Muscle layer of colon (tissue), 2 donors: Measurements from ENCODE around the gene FGD4.

Experiments
- H3K27ac ChIP-seq: one replicate; pipeline ENCODE4 v1.7.0; 2013; ENCODE audit warnings: low read depth, mild to moderate bottlenecking, low read length, moderate library complexity
- H3K27me3 ChIP-seq, 2 donors: one replicate each; pipeline ENCODE4 v1.7.0; 2013; ENCODE audit warnings: low read length in 2 of 2, mild to moderate bottlenecking in 2 of 2; ENCODE audit not compliant: insufficient read depth in 2 of 2, control insufficient read depth in 1 of 2
- H3K36me3 ChIP-seq: one replicate; pipeline ENCODE4 v1.7.0; 2013; ENCODE audit warnings: mild to moderate bottlenecking, low read length; ENCODE audit not compliant: insufficient read depth
- H3K4me1 ChIP-seq: one replicate; pipeline ENCODE4 v1.7.0; 2013; ENCODE audit warnings: mild to moderate bottlenecking, low read length; ENCODE audit not compliant: insufficient read depth
- H3K4me3 ChIP-seq, 2 donors: one replicate each; pipeline ENCODE4 v1.7.0; 2013; ENCODE audit warnings: low read length in 2 of 2, low read depth in 1 of 2, mild to moderate bottlenecking in 1 of 2, moderate library complexity in 1 of 2
- H3K9ac ChIP-seq: one replicate; pipeline ENCODE4 v1.7.0; 2013; ENCODE audit warnings: low read length
- H3K9me3 ChIP-seq: one replicate; pipeline ENCODE4 v1.7.0; 2013; ENCODE audit warnings: mild to moderate bottlenecking, low read length
- donor health status: abdominal sarcoma.
- donor health status: Adenocarcinoma of cecum.

Gene FGD4

GRCh38 chr12:32618115-32618514 is 218.8 kb downstream of the FGD4 start:
- Histone ChIP-seq H3K27me3 (no peaks in the 10 kb centered on the region), H3K4me3 (no peak overlapping the region), H3K36me3 (no peaks in the 10 kb centered on the region)

GRCh38 chr12:32627976-32628375 is 228.6 kb downstream of the FGD4 start:
- no peaks in the 10 kb centered on the region for H3K4me1 ChIP-seq
- H3K4me3 ChIP-seq, result no peak overlapping the region
- no peak overlapping the region for H3K9ac ChIP-seq
- no peaks in the 10 kb centered on the region for H3K27me3 ChIP-seq
- no peak overlapping the region for H3K27ac ChIP-seq
- H3K9me3 ChIP-seq, result no peaks in the 10 kb centered on the region
- H3K36me3 ChIP-seq, result no peaks in the 10 kb centered on the region

More at GRCh38 chr12:32618115-32618514, 218.8 kb downstream of the FGD4 start:
- Histone ChIP-seq H3K4me1 (no peaks in the 10 kb centered on the region), H3K9ac (no peak overlapping the region), H3K27ac (no peak overlapping the region), H3K9me3 (no peaks in the 10 kb centered on the region)

- Histone ChIP-seq H3K9me3 (no peaks in the 10 kb centered on the region), H3K4me3 (no peak overlapping the region), H3K9ac (no peak overlapping the region), H3K27me3 (no peaks in the 10 kb centered on the region), H3K27ac (no peak overlapping the region), H3K36me3 (peaks cover 5% of the 10 kb centered on the region), H3K4me1 (no peaks in the 10 kb centered on the region)
Measured at GRCh38 chr12:32641287-32641901, 242.0 kb downstream of the FGD4 start.

- Histone ChIP-seq H3K4me3 (no peak overlapping the region), H3K9me3 (no peaks in the 10 kb centered on the region), H3K27me3 (no peaks in the 10 kb centered on the region), H3K36me3 (peaks cover 5% of the 10 kb centered on the region), H3K4me1 (no peaks in the 10 kb centered on the region), H3K9ac (no peak overlapping the region), H3K27ac (no peak overlapping the region)
Measured at GRCh38 chr12:32644431-32644830, 245.1 kb downstream of the FGD4 start.

GRCh38 chr12:32647275-32647674 is 247.9 kb downstream of the FGD4 start:
- H3K4me3 ChIP-seq, result no peak overlapping the region
- H3K9me3 ChIP-seq, result no peaks in the 10 kb centered on the region
- no peak overlapping the region for H3K27ac ChIP-seq
- no peaks in the 10 kb centered on the region for H3K4me1 ChIP-seq
- H3K27me3 ChIP-seq, result no peaks in the 10 kb centered on the region
- H3K36me3 ChIP-seq, result no peaks in the 10 kb centered on the region
- no peak overlapping the region for H3K9ac ChIP-seq

GRCh38 chr12:32650508-32650907 is 251.2 kb downstream of the FGD4 start:
- no peak overlapping the region for H3K4me3 ChIP-seq
- no peaks in the 10 kb centered on the region for H3K4me1 ChIP-seq
- H3K27me3 ChIP-seq, result no peaks in the 10 kb centered on the region
- H3K9me3 ChIP-seq, result no peaks in the 10 kb centered on the region
- H3K36me3 ChIP-seq, result no peaks in the 10 kb centered on the region
- no peak overlapping the region for H3K9ac ChIP-seq
- no peak overlapping the region for H3K27ac ChIP-seq

GRCh38 chr12:32651151-32651955 is 252.0 kb downstream of the FGD4 start:
- Histone ChIP-seq H3K27ac (no peak overlapping the region), H3K36me3 (no peaks in the 10 kb centered on the region), H3K4me3 (no peak overlapping the region), H3K27me3 (no peaks in the 10 kb centered on the region), H3K9me3 (no peaks in the 10 kb centered on the region), H3K9ac (no peak overlapping the region), H3K4me1 (no peaks in the 10 kb centered on the region)

GRCh38 chr12:32651956-32652210 is 252.5 kb downstream of the FGD4 start:
- Histone ChIP-seq H3K36me3 (no peaks in the 10 kb centered on the region), H3K9me3 (no peaks in the 10 kb centered on the region), H3K27me3 (no peaks in the 10 kb centered on the region), H3K27ac (no peak overlapping the region), H3K4me3 (no peak overlapping the region), H3K9ac (no peak overlapping the region), H3K4me1 (no peaks in the 10 kb centered on the region)

GRCh38 chr12:32659908-32660440 is 260.6 kb downstream of the FGD4 start:
- no peak overlapping the region for H3K27ac ChIP-seq
- H3K4me3 ChIP-seq, result no peak overlapping the region
- no peaks in the 10 kb centered on the region for H3K36me3 ChIP-seq
- H3K9me3 ChIP-seq, result no peaks in the 10 kb centered on the region
- peaks cover 4% of the 10 kb centered on the region for H3K4me1 ChIP-seq
- no peak overlapping the region for H3K9ac ChIP-seq
- no peaks in the 10 kb centered on the region for H3K27me3 ChIP-seq

- no peaks in the 10 kb centered on the region for H3K27me3 ChIP-seq
- H3K27ac ChIP-seq, result no peak overlapping the region
- H3K9me3 ChIP-seq, result no peaks in the 10 kb centered on the region
Measured at GRCh38 chr12:32661706-32662105, 262.3 kb downstream of the FGD4 start.

GRCh38 chr12:32662665-32663064 is 263.3 kb downstream of the FGD4 start:
- Histone ChIP-seq H3K9ac (no peak overlapping the region), H3K4me1 (peaks cover 4% of the 10 kb centered on the region), H3K27ac (no peak overlapping the region)

More at GRCh38 chr12:32661706-32662105, 262.3 kb downstream of the FGD4 start:
- Histone ChIP-seq H3K36me3 (no peaks in the 10 kb centered on the region), H3K4me1 (peaks cover 4% of the 10 kb centered on the region), H3K4me3 (no peak overlapping the region), H3K9ac (no peak overlapping the region)

GRCh38 chr12:32666018-32666417 is 266.7 kb downstream of the FGD4 start:
- Histone ChIP-seq H3K27ac (no peak overlapping the region), H3K9me3 (no peaks in the 10 kb centered on the region), H3K4me1 (no peaks in the 10 kb centered on the region), H3K4me3 (no peak overlapping the region), H3K9ac (no peak overlapping the region), H3K27me3 (no peaks in the 10 kb centered on the region), H3K36me3 (no peaks in the 10 kb centered on the region)

More at GRCh38 chr12:32662665-32663064, 263.3 kb downstream of the FGD4 start:
- H3K27me3 ChIP-seq, result no peaks in the 10 kb centered on the region
- no peak overlapping the region for H3K4me3 ChIP-seq
- H3K36me3 ChIP-seq, result no peaks in the 10 kb centered on the region
- H3K9me3 ChIP-seq, result no peaks in the 10 kb centered on the region
